Measurements from ENCODE around the gene OPCML.

Gene OPCML

DNA sequence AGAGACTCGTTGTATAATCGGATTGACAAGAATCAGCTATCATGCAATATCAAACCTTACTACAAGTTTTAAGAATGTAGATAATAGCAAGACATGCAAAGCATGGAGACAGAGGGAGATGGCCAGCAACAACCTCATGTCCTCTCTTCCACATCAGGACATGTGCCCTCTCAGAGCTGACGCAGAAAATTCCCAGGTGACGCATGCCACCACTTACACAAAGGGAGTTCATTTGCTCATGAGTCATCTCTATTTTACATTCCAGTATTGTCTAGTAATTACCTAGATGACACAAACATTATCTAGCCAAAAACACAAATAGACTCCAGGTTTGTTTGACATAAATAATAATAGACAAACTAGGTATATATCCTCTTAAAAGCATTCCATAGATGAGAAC is 38.1 kb upstream of the OPCML start:
- Histone ChIP-seq H3F3A (ENCODE audit: insufficient read depth, low read length) (no peaks in the 10 kb centered on the region), H3K4me2 (ENCODE audit: low read length) (no peak overlapping the region), H3K36me3 (ENCODE audit: insufficient read depth, low read length) (no peaks in the 10 kb centered on the region), H3K79me2 (ENCODE audit: insufficient read depth, low read length) (no peaks in the 10 kb centered on the region), H3K9me3 (ENCODE audit: low read length) (no peaks in the 10 kb centered on the region), H3K9me2 (ENCODE audit: low read depth, low read length) (no peaks in the 10 kb centered on the region), H3K27ac (ENCODE audit: low read depth, low read length, poor library complexity, severe bottlenecking) (no peak overlapping the region), H3K4me3 (ENCODE audit: low read depth, low read length, poor library complexity, severe bottlenecking) (no peak overlapping the region), H3K27me3 (ENCODE audit: insufficient read depth, low read length) (no peaks in the 10 kb centered on the region), H4K20me1 (ENCODE audit: insufficient read depth, low read length) (no peaks in the 10 kb centered on the region), H3K9ac (ENCODE audit: low read length) (no peak overlapping the region), H2AFZ (ENCODE audit: low read length) (no peak overlapping the region), H3K4me1 (ENCODE audit: insufficient read depth, low read length, severe bottlenecking) (no peaks in the 10 kb centered on the region)
- no peak for TF ChIP-seq EZH2 (IDR thresholded peaks at IDR 0.05; ENCODE audit: borderline replicate concordance, low read length)
- TF ChIP-seq, protein P1, sequence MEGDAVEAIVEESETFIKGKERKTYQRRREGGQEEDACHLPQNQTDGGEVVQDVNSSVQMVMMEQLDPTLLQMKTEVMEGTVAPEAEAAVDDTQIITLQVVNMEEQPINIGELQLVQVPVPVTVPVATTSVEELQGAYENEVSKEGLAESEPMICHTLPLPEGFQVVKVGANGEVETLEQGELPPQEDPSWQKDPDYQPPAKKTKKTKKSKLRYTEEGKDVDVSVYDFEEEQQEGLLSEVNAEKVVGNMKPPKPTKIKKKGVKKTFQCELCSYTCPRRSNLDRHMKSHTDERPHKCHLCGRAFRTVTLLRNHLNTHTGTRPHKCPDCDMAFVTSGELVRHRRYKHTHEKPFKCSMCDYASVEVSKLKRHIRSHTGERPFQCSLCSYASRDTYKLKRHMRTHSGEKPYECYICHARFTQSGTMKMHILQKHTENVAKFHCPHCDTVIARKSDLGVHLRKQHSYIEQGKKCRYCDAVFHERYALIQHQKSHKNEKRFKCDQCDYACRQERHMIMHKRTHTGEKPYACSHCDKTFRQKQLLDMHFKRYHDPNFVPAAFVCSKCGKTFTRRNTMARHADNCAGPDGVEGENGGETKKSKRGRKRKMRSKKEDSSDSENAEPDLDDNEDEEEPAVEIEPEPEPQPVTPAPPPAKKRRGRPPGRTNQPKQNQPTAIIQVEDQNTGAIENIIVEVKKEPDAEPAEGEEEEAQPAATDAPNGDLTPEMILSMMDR (IDR thresholded peaks at IDR 0.05; ENCODE audit: low read length), result no peak

DNA sequence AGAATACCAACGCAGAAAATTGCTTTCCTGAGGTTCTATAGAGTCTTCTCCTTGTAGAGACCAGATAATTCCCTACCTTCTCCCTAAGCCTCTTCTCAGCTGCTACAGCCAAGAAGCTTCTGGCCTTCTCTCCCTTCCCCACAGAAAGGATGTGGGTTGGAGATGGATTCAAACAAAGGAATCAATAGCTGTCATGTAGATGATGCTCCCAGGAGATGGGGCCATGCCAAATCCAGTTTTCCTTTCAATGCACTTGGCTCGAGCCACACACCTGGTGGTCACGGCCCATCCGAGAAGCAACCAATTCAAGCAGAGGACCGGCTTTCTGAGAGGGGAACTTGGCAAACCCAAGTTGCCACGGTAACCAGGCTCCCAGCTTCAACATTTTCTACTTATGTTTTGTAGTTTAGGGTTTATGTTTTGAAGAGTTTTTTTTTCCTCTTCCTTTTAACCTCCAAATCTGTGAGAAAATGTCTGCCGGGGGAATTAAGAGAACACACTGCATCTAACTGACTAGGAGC is 31.3 kb upstream of the OPCML start:
- no peaks in the 10 kb centered on the region for H3K4me1 ChIP-seq (ENCODE audit: insufficient read depth, low read length, severe bottlenecking)
- no peak overlapping the region for H3K27ac ChIP-seq (ENCODE audit: low read depth, low read length, poor library complexity, severe bottlenecking)
- no peak overlapping the region for H3K9ac ChIP-seq (ENCODE audit: low read length)
- H3F3A ChIP-seq (ENCODE audit: insufficient read depth, low read length), result no peaks in the 10 kb centered on the region
- H3K9me2 ChIP-seq (ENCODE audit: low read depth, low read length), result no peaks in the 10 kb centered on the region
- no peak for TF ChIP-seq EZH2 (IDR thresholded peaks at IDR 0.05; ENCODE audit: borderline replicate concordance, low read length)
- TF ChIP-seq, protein P1 (IDR thresholded peaks at IDR 0.05; ENCODE audit: low read length), result no peak
- H3K9me3 ChIP-seq (ENCODE audit: low read length), result no peaks in the 10 kb centered on the region
- no peaks in the 10 kb centered on the region for H3K36me3 ChIP-seq (ENCODE audit: insufficient read depth, low read length)
- no peaks in the 10 kb centered on the region for H3K27me3 ChIP-seq (ENCODE audit: insufficient read depth, low read length)
- no peak overlapping the region for H2AFZ ChIP-seq (ENCODE audit: low read length)
- H4K20me1 ChIP-seq (ENCODE audit: insufficient read depth, low read length), result no peaks in the 10 kb centered on the region
- no peak overlapping the region for H3K4me2 ChIP-seq (ENCODE audit: low read length)
- no peaks in the 10 kb centered on the region for H3K79me2 ChIP-seq (ENCODE audit: insufficient read depth, low read length)
- no peak overlapping the region for H3K4me3 ChIP-seq (ENCODE audit: low read depth, low read length, poor library complexity, severe bottlenecking)

DNA sequence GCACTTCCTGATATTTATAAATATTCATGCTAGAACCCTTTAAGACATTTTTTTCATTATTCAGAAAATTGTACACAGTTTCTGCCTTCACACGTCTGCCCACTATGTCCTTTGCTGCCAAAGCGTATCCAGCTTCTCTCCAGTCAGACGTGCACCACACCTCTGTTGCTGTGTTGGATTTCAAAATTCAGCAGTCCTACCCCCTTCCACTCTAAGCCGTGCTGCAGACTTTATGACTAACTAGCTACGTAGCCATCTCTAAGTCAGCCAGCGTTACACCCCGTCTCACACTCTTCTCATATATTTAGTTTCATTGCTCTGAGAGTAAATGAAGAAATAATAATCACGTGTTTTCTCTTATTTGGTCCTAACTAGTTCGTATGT is 28.2 kb upstream of the OPCML start:
- no peaks in the 10 kb centered on the region for H3K36me3 ChIP-seq (ENCODE audit: insufficient read depth, low read length)
- H3K79me2 ChIP-seq (ENCODE audit: insufficient read depth, low read length), result no peaks in the 10 kb centered on the region
- no peak overlapping the region for H3K27ac ChIP-seq (ENCODE audit: low read depth, low read length, poor library complexity, severe bottlenecking)
- no peaks in the 10 kb centered on the region for H3K9me2 ChIP-seq (ENCODE audit: low read depth, low read length)
- H3K4me2 ChIP-seq (ENCODE audit: low read length), result no peak overlapping the region
- no peak overlapping the region for H3K9ac ChIP-seq (ENCODE audit: low read length)
- no peaks in the 10 kb centered on the region for H3F3A ChIP-seq (ENCODE audit: insufficient read depth, low read length)
- H3K27me3 ChIP-seq (ENCODE audit: insufficient read depth, low read length), result no peaks in the 10 kb centered on the region
- no peak overlapping the region for H3K4me3 ChIP-seq (ENCODE audit: low read depth, low read length, poor library complexity, severe bottlenecking)
- H3K4me1 ChIP-seq (ENCODE audit: insufficient read depth, low read length, severe bottlenecking), result no peaks in the 10 kb centered on the region
- TF ChIP-seq EZH2 (IDR thresholded peaks at IDR 0.05; ENCODE audit: borderline replicate concordance, low read length), result no peak
- TF ChIP-seq, protein P1 (IDR thresholded peaks at IDR 0.05; ENCODE audit: low read length), result no peak
- no peak overlapping the region for H2AFZ ChIP-seq (ENCODE audit: low read length)
- H3K9me3 ChIP-seq (ENCODE audit: low read length), result no peaks in the 10 kb centered on the region
- H4K20me1 ChIP-seq (ENCODE audit: insufficient read depth, low read length), result no peaks in the 10 kb centered on the region

Measured in OCI-LY1 (cell line).